GM20431 (cell line): ENCODE data around the gene IL3.

Experiments used
- in situ Hi-C: fragments of 300-500 bp; cut with MseI, MboI; formaldehyde crosslinking; loops from one replicate; pipeline ENCODE4 v1.15.0; 2020; ENCODE audit warnings: low sequenced_read_pairs; ENCODE audit not compliant: unreplicated experiment

Gene IL3

DNA sequence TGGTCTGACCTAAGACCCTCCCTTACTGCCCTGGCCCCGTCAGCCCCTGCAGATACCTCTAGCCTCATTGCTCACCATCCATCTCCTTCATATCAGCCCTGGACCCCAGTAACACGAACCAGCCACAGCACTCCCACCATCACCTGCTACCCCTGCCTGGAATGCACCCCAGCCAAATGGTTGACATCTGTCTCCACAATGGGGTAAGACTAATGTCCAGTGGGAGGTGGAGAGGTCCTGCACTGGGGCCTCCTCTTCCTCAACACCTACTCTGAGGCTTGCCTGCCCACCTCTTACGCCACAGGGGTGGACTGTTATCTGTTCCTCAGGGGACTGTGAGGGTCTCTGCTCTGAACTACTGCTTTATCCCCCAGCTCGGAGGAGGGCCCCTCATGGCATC lies 25.2 kb downstream of the IL3 start:
- in situ Hi-C loops: no loop called here

DNA sequence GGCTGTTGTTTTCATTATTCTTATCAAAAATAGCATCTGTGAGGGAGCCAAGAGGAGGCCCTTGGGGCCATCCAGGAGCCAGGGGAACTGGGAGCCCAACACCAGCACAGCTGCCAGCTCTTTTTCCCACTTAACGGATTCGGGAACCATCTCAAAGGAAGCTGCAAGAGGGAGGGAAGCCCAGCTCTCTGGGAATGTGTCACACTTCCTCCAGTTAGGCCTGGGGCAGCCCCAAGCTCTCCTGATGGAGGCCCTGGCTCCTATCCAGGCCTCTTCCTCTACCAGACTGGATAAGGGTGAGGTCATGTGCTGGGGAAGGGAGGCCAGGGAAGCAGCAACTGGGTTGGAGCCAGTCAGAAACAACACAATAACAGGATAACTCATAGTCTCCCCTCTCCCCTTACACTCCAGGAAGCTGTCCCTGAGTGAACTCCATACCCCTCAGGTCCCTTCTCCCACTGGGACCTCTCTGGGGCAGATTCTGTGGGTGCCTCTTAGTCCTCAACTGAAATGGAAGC lies 25.9 kb downstream of the IL3 start:
- in situ Hi-C loops: no loop called here

DNA sequence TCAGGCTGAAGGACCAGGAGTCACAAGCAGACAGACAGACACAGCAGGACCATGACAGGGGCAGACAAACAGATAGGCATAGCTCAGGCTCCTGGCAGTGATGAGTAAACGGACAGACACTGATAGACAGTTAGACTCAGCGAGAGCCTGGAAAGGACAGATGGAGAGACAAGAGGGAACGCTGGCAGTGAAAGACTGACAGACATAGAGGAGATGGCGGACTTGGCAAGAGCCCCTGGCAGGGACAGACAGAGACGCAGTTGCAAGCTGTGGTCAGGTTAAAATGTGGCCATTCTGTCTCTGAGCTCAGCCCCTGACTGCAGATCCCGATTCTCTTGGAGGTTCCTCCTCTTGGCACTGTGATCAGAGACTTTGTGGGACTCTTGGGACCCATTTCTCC lies 26.7 kb downstream of the IL3 start:
- in situ Hi-C loops: no loop called here

DNA sequence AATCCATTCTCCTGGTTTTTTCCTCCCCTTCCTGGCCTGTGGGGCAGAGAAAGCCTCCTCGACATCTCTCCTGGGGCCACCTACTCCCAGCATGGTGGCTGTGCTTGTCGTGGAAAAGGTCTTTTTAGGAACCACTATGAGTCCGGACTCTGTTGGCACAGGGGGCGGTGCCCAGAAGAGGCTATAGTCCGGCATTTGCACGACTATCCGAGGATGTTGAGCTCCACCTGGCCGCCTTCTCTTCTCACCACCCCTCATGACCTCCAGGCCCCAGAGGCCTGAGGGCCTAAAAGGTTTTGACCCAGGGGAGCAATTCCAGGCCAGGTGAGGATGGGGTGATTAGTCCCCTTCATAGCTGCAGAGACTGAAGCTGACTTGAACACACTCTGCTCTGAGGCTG lies 27.2 kb downstream of the IL3 start:
- in situ Hi-C loops: no loop called here

DNA sequence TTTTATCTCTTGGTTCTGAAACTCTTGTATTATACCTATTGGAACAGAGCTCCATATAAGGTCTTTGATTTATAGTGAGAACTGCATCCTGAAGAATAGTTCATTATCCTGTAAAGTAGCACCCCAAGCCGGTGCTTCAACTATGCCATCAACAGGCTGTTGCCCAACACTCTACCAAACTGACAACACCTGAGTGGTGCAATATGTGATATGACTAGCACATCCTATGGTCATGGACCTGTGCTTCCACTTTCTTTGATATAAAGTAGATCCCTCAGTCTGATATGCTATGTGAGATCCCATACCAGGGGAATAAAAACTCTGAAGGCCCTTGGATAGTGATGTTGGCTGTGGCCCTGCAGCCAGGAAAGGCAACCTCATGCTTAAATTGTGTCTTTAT lies 28.9 kb downstream of the IL3 start:
- in situ Hi-C loops: no loop called here

DNA sequence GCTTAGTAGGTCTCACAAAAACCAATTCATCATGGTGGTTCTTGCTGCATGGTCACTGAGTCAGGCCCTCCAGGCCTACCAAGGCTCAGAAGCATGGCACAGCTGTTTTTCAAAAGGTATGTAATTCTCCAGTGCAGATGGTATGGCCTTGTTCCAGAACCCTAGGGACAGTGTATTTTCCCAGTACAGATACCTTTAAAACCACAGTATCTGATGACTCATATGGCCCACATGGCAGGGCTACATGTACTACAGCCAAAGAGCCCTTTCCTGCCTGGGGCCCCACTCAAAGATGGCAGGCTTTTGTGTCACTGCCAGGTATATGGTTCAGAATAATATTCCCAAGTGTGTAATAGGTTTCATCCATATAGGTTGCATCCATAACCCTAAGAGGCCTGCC lies 29.7 kb downstream of the IL3 start:
- in situ Hi-C loops: no loop called here

DNA sequence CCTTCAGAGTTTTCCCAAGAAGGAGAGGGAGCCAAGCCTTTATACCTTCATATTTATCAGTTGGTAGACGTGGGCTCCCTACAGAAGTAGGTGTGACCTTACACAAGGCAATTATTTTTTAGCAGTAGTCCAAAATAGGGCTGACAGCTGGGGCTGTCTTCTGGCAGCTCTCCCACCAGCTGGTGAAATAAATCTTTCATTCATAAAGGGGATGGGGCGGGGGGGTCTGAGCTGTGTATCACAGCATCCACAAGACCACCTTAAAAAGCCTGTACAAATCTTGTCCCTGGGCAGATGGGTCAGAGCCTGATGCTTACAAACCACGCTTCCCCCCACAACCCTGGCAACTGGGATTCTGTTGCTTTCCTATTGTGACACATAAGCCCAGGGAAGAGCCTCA lies 32.8 kb downstream of the IL3 start:
- in situ Hi-C loops: no loop called here

DNA sequence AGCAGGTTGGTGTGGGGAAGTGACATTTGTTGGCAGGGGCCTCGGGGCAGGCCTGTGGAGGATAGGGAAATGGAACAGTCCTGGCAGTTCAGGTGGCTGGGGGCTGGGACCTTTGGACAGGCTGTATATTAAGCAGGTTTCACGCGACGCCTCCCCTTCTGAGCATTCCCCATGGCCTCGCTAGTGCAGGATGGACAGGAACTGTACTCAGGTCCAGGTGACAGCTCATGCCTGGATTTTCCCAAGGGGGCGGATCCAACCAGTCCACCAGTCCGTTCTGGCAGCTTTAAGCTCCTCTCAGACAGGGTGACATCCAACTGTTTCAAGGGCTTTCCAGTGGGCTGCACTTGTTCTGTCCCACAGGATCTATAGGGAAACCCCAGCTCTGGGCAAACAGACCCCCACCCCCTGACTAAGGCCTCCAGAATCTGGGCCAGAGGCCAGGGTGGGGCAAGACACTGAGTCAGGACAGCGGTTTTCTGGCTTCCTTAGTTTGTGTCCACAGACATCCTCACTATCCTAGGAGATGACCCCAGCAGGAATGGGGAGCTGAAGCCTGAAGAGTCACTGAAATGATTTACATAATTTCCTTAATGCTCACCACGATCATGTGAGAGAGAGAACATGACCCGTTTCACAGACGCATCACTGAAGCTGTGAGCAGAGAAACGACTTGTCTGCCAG lies 34.1 kb downstream of the IL3 start:
- in situ Hi-C loops: no loop called here

DNA sequence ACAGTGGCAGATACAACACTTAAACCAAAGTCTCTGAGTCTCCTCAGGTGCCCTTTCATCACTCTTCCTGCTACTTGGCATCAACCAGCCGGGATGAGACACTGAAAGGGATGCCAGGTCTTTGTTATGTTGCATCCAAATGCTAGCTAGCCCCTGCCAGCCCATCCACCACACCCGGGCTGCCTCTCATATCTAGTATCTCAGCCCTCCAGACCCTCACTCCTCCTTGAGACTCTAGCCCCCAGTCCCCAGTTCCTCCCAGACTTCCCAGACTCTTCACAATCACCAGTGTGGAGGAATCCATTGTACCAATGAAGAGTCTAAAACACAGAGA lies 34.6 kb downstream of the IL3 start:
- in situ Hi-C loops: no loop called here

DNA sequence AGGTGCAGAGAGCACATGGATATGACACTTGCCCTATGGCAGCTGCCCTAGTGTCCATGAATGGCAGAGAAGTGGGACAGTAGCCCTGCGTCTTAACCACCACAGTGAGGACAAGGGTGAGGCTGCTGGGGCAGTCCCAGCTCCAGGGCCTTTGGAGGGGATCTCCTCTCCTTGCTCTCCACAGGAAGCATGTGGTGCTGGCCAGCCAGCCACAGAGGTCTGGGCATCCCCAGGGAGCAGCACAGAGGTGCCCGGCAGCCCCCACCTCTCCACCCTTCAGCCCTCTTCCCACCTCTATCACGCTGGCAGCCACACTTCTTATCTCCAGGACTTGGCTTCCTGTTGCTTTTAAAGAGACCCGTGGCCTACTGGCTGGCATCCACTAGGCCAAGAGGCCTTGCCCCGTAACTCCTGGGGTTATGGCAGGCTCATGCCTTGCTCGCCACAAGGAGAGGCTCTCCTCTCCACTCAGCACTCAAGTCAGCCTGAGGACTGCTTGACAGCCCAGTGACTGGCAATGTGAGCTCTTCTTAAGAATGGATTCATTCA lies 35.0 kb downstream of the IL3 start:
- in situ Hi-C loops: no loop called here

DNA sequence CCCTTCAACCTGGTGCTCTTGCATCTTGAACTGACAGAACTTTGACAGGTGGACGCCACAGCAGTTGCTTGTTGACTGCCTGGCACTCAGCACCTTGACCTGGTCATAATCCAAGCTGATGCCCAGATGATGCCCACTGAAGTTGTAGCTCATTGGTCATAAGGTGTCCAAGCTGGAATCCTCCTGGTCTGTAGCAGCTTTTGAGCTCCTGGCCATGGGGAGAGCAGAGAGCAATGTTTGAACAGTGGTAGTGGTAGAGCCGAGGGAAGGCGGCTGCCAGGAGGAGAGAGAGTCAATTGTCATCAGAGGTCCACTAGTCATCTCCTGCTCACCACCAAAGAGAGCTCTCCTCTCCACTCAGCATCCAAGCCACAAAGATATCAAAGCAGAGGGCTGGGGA lies 36.4 kb downstream of the IL3 start:
- in situ Hi-C loops: no loop called here

DNA sequence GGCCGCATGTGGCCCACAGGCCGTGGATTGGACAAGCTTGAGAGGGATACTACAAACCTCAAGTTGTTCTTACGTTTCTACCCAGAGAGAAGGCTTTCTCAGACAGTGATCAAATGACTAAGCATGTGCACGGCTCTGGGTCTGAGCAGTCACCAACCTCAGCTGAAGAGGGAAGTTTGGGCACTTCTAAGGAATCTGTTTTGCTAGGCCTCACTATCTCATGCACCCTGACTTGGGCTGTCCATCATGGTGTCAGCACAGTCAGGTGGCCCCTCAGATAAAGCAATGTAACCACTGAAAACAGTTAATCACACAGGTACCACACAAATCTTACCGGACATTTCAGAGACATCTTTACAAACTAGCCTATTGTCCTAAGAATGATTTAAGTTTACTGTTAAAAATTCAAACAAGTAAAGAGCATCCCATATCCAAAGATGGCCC lies 37.7 kb downstream of the IL3 start:
- in situ Hi-C loops: no loop called here

DNA sequence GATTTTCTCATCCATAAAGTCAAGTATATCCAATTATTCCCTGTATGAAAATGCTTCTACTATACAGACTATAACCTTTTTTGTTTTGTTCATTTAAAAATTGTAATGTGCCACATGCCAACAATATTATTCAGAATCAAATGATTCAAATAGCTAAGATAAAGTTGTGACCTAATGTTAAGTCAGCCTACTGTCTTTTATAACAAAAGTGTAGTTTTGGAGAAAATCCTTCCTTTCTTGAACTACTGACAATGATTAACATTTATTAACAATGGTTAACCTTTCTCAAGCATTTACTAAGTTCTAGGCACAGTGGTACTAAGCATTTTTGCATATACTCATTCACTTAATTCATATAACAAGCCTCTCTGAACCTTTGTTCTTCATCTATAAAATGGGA lies 38.2 kb downstream of the IL3 start:
- in situ Hi-C loops: no loop called here

DNA sequence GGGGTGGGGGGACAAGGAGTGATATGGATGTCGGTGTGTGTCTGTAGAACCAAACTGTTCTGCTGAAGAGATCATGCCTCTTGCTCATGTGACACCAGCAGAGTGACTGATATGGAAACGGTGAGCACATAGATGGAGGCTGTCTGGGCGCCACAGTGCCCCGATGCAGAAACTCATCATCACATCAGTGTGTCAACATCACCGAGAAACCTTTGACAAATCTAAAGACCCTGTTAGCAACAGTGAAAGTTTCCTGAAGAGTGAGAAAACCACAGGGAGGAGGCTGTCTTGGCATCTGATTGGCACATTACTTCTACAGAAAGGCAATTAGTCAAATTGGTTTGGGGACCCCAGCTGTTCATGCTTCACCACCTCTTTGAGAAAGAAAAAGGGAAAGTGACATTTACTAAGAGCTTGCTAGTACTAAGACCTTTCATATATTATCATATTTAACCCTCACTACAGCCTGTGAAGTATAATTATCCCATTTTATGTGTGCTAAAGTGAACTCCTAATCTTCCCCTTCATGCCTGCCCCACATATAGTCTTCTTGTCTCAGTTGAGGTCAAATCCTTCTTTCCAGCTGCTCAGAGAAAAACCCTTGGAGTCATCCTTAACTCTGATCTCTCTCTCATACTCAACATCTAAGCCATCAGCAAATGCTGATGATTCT lies 38.8 kb downstream of the IL3 start:
- in situ Hi-C loops: no loop called here

DNA sequence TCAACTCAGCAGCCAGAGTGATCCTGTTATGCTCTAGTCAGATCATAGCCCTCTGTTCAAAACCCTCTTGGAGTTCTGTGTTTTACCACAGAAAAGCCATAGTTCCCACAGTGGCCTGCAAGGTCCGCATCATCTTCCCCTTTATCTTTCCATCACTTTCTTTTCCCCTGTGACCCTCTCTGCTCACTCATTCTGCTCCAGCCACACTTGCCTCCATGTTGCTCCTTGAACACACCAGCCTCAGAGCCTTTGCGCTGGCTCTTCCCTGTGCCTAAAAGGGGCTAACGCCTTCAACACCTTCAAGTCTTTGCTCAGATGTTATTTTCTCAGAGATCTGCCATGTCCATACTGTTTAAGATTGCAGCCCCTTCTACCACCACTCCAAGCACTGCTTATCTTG lies 39.5 kb downstream of the IL3 start:
- in situ Hi-C loops: no loop called here

DNA sequence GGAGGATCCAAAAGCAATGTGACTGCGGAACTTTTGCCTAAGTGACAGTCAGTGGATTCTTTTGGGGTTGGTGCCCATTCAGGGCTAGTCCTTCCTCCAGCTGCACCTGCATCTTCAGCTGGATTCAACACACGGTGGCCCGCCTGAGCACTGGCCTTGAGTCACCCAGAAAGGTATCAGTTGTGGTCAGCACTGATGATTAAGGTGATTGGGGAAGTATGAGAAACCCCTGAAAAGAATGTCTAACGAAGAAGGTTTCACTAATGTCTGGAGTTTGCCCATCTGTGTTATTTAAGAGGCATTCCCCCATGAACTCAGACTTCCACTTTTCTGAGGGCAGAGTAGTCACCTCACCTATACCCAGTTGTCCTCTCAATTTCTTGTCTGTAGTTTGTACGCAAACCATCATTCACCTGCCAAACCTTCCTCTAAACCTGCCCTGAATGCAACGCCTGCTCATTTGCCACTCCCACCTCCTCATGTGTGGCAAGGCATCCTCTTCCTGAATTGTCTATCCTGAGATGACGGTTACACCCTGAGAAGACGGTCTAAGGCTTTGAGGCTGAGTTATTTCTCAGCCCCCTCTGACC lies 40.3 kb downstream of the IL3 start:
- in situ Hi-C loops: no loop called here

DNA sequence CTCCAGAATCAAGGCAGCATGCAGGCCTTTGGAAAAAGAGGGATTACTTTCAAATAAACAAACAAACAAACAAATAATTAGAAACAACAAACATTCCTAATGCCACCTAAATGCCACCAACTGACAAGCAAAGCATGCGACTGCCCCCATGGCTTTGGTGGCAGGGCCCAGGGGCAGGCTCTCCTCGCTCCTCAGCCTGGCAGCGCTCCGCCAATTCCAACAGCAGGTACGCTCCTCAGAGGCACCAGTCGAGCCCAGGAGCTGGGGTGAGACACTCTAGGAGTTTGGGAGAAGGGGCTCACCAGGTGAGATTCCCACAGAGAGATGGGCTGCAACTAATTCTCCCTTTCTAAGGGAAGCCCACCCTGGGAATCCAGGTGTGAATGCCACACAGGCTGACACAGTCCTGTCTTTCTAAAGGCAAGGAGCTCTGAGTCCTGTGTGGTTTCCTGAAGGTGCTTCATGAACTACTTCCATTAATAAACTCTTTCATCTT lies 41.0 kb downstream of the IL3 start:
- in situ Hi-C loops: no loop called here

DNA sequence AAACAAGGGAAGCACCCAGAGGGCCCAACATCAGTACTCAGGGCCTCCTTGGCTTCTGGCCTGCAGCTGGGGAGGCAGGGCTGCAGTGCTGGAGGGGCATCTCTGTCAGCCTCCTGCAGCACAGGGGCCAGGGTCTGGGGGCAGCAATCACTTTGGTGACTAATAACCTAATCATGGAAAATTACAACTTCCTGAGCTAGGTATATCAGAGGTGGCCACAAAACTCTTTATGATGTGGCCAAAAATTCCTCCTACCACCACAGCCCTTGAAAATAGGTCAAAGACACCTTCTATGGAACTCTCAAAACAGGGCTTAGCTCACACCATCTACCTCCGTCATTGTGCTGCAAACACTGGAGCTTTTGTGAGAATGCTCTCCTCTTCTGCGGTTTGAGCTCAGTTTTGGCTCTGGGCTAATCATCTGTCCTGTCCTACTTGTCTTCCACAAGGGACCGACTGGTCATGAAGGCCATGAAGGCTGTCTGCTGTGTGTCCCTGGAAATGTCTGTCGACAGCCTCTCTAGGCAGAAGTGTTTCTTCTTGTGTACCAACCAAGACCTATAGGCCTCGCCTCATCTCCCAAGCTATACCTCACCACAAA lies 41.7 kb downstream of the IL3 start:
- in situ Hi-C loops: no loop called here

DNA sequence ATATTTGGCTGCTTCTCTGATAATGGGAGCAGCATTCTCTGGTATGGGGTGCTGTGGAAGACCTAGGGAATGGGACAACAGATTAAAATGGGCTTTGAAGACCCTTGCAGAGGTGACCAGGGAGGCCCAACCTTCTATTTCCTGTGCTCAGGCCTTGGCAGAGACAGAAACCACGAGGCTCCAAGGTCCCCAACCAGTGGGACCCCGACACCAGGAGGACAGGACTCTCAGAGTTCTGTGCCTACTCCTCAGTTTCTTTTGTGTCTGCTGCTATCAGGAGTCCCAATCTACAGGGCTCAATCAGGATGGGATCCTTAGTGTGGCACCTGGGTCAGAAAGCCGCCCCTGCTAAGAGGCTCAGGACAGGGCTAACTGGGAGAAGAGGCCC lies 42.5 kb downstream of the IL3 start:
- in situ Hi-C loops: no loop called here

DNA sequence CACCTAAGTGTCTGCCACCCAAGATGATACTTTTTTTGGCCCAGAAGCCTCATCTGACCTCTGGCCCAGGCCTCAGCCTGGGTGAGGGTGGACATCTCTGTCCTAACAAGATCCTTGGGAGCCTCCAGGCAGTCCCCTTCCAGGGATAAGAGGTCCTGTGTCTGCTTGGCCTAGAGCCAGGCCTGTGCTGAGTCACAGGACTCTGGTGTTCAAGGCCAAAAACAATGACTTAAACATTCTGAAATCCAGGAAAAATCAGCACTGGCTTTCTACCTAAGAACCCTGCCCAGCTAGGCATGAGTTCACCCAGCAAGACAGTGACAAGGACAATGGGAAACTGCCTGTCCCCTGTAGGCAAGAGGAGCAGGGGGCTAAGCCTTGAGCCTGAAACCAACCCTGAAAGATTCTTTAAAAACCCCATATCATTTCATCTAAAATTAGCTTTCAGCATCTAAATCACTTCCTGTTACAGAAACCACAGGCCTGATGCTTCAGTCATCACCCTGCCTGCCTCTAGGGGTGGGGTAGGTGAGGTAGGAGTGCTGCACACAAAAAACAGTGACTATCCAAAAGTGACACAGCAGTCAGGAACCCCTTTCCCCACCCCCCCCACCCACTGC lies 43.0 kb downstream of the IL3 start:
- in situ Hi-C loops: no loop called here
